ENCODE measurements around the gene NRAS.

Gene NRAS

GRCh38 chr1:114749835-114750234 lies 33.3 kb upstream of the NRAS start:
- Histone ChIP-seq H3K27ac (no peak overlapping the region), H3K36me3 (peaks cover 41% of the 10 kb centered on the region), H3K9me3 (no peaks in the 10 kb centered on the region), H3K4me1 (ENCODE audit: control insufficient read depth in 1 of 2, insufficient read depth in 1 of 2, low read depth in 1 of 2, low read length in 1 of 2) (peaks cover 16 to 17% of the 10 kb centered on the region in 2 experiments), H3K27me3 (no peaks in the 10 kb centered on the region), H3K4me3 (ENCODE audit: low read depth in 1 of 2, low read length in 1 of 2) (no peak overlapping the region)
- TF ChIP-seq CTCF (IDR thresholded peaks at IDR 0.05): no peak

GRCh38 chr1:114746450-114747121 lies 30.0 kb upstream of the NRAS start:
- Histone ChIP-seq H3K9me3 (no peaks in the 10 kb centered on the region), H3K4me1 (ENCODE audit: control insufficient read depth in 1 of 2, insufficient read depth in 1 of 2, low read depth in 1 of 2, low read length in 1 of 2) (peaks cover 10 to 11% of the 10 kb centered on the region in 2 experiments), H3K27me3 (no peaks in the 10 kb centered on the region), H3K27ac (no peak overlapping the region), H3K4me3 (ENCODE audit: low read depth in 1 of 2, low read length in 1 of 2) (no peak overlapping the region), H3K36me3 (peaks cover 59% of the 10 kb centered on the region)
- no peak for TF ChIP-seq CTCF (IDR thresholded peaks at IDR 0.05)

- no peaks in the 10 kb centered on the region for H3K9me3 ChIP-seq
- H3K27me3 ChIP-seq: no peaks in the 10 kb centered on the region
- H3K4me1 ChIP-seq (ENCODE audit: control insufficient read depth in 1 of 2, insufficient read depth in 1 of 2, low read depth in 1 of 2, low read length in 1 of 2): peaks cover 0 to under 1% of the 10 kb centered on the region in 2 experiments
- no peak overlapping the region for H3K4me3 ChIP-seq (ENCODE audit: low read depth in 1 of 2, low read length in 1 of 2)
- peaks cover 59% of the 10 kb centered on the region for H3K36me3 ChIP-seq
- TF ChIP-seq CTCF (IDR thresholded peaks at IDR 0.05): no peak
- H3K27ac ChIP-seq: no peak overlapping the region
These were observed 28.7 kb upstream of the NRAS start for GRCh38 chr1:114745291-114745690.

- Histone ChIP-seq H3K36me3 (peaks cover 55% of the 10 kb centered on the region), H3K4me1 (ENCODE audit: control insufficient read depth in 1 of 2, insufficient read depth in 1 of 2, low read depth in 1 of 2, low read length in 1 of 2) (no peaks in the 10 kb centered on the region), H3K9me3 (no peaks in the 10 kb centered on the region), H3K27me3 (no peaks in the 10 kb centered on the region), H3K4me3 (ENCODE audit: low read depth in 1 of 2, low read length in 1 of 2) (no peak overlapping the region), H3K27ac (no peak overlapping the region)
- no peak for TF ChIP-seq CTCF (IDR thresholded peaks at IDR 0.05)
These were observed 25.6 kb upstream of the NRAS start for GRCh38 chr1:114741963-114742746.

GRCh38 chr1:114740331-114740730 lies 23.8 kb upstream of the NRAS start:
- no peak for TF ChIP-seq CTCF (IDR thresholded peaks at IDR 0.05)

More at GRCh38 chr1:114740331-114740730, 23.8 kb upstream of the NRAS start:
- Histone ChIP-seq H3K4me3 (ENCODE audit: low read depth in 1 of 2, low read length in 1 of 2) (no peak overlapping the region), H3K36me3 (peaks cover 63% of the 10 kb centered on the region), H3K27ac (no peak overlapping the region), H3K27me3 (no peaks in the 10 kb centered on the region), H3K9me3 (no peaks in the 10 kb centered on the region), H3K4me1 (ENCODE audit: control insufficient read depth in 1 of 2, insufficient read depth in 1 of 2, low read depth in 1 of 2, low read length in 1 of 2) (no peaks in the 10 kb centered on the region)

All from neutrophil (primary cell).